Lower lobe of right lung (tissue), 2 donors: ENCODE measurements around the gene DPP10. TPM values are rescaled to one million over a fixed set of nuclear protein-coding genes. Genes with fewer than 3 reads are reported as not detected.

Source experiments
- ATAC-seq, 2 donors: fragments of 200-7000 bp; cut with Tn5 transposase; one replicate each; pipeline ENCODE4 v1.9.1; 2020 to 2022; ENCODE audit warnings: mild to moderate bottlenecking in 2 of 2, moderate library complexity in 2 of 2
- DNase-seq: peaks from one replicate; pipeline ENCODE4 v3.0.0-alpha.2; 2020
- H3K27ac ChIP-seq: fragments of 200-600 bp; one replicate; pipeline ENCODE4 v1.8.0; 2022
- H3K27me3 ChIP-seq: fragments of 200-600 bp; one replicate; pipeline ENCODE4 v1.8.0; 2022; ENCODE audit warnings: low read depth
- H3K36me3 ChIP-seq: fragments of 200-600 bp; one replicate; pipeline ENCODE4 v1.8.0; 2022; ENCODE audit warnings: mild to moderate bottlenecking
- H3K4me1 ChIP-seq: fragments of 200-600 bp; one replicate; pipeline ENCODE4 v1.8.0; 2022
- H3K4me3 ChIP-seq: fragments of 200-600 bp; one replicate; pipeline ENCODE4 v1.8.0; 2022; ENCODE audit warnings: mild to moderate bottlenecking
- H3K9me3 ChIP-seq: fragments of 200-600 bp; one replicate; pipeline ENCODE4 v1.8.0; 2022
- CTCF ChIP-seq: fragments of 200-600 bp; IDR thresholded peaks from one replicate; pipeline ENCODE4 v1.8.0; 2022; ENCODE audit warnings: antibody characterized with exemption, mild to moderate bottlenecking
- intact Hi-C: fragments of 100-400 bp; cut with DNase I; formaldehyde crosslinking; loops from one replicate; pipeline ENCODE4 v1.11.0; 2022
- total RNA-seq: library from RNA; stranded (reverse); fragmentation: NEBNext Ultra II Directional; extraction: Animal tissue kit (Norgen Biotek cat#: 25700); gene quantifications from one replicate; pipeline ENCODE4 v1.2.1, GENCODE V29; 2021
- donor health status: DM: no; HTN: yes; CAD: no; lungs with severe emphysema.

Gene DPP10
- total RNA-seq, 1 donor from 2014 or later: 0.80 TPM

- no peak overlapping the region for H3K4me3 ChIP-seq
- ATAC-seq (no peak), DNase-seq (no peak)
- intact Hi-C loops: no loop called here
- no peak overlapping the region for H3K27ac ChIP-seq
- H3K4me1 ChIP-seq: no peaks in the 10 kb centered on the region
- no peak for TF ChIP-seq CTCF
- no peaks in the 10 kb centered on the region for H3K36me3 ChIP-seq
- no peaks in the 10 kb centered on the region for H3K27me3 ChIP-seq
- H3K9me3 ChIP-seq: no peaks in the 10 kb centered on the region
Observed at GRCh38 chr2:115572746-115573145, 1130.3 kb downstream of the DPP10 start.

DNA sequence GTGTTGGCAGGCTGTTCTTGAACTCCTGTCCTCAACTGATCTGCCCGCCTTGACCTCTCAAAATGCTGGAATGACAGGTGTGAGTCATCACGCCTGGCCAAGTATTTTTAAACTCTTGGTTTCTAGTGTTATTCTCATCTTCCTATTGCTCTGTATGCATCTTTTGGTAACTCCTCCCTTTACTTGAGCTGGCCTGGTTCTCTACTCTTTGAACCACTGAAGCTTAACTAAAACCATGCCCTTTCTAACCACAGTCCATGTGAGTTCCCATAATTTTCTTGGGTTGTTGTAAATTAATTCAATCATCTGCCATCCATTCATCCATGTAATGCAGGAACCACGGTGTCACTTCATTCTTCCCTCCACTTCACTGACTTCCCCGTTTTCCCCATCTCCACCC, 1131.3 kb downstream of the DPP10 start:
- intact Hi-C loops: no loop called here
- Histone ChIP-seq H3K27me3 (no peaks in the 10 kb centered on the region), H3K9me3 (no peaks in the 10 kb centered on the region), H3K36me3 (no peaks in the 10 kb centered on the region), H3K4me1 (no peaks in the 10 kb centered on the region), H3K4me3 (no peak overlapping the region), H3K27ac (no peak overlapping the region)
- ATAC-seq (no peak), DNase-seq (no peak)
- TF ChIP-seq CTCF: no peak

DNA sequence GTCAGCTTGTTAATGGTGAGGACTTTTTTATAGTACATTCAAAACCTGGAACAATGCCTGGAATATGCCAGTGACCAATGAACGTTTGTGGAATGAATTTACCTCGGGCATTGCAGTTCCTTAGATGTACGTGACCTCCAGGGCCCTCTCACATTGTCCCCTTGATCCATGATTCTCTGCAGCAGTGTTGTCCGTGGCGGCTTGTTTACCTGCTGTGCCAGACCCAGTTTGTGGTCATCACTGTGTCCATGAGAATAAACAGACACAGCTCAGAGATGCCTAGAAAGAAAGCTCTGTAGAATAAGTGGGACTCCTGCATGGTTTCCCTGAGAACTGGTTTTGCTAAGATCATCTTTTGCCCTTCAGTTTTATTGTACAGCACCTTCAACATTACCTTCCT, 1132.2 kb downstream of the DPP10 start:
- no peaks in the 10 kb centered on the region for H3K9me3 ChIP-seq
- H3K4me3 ChIP-seq: no peak overlapping the region
- no peaks in the 10 kb centered on the region for H3K36me3 ChIP-seq
- no peaks in the 10 kb centered on the region for H3K4me1 ChIP-seq
- H3K27me3 ChIP-seq: no peaks in the 10 kb centered on the region
- DNase-seq (no peak), ATAC-seq (no peak)
- no peak overlapping the region for H3K27ac ChIP-seq
- intact Hi-C loops: no loop called here
- no peak for TF ChIP-seq CTCF

DNA sequence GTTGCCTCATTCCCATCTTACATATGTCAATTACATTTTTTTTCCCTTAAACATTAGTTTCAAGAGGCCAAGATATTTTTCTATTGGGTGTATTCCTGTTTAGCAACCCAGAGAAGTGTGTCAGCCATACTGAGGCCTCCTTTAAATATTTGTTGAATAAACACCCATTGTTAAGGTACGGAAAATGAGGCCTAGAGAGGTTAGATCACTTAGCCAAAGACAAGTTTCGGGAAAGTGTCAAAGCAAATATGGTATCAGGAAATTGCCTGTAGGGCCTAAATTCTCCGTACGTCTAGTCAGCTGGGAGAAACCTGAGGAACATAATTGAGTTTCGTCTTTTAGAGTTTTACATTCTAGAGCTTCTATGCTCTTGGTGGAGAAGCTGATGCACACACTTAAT, 1138.3 kb downstream of the DPP10 start:
- TF ChIP-seq CTCF: no peak
- DNase-seq: no peak
- no peaks in the 10 kb centered on the region for H3K4me1 ChIP-seq
- no peak overlapping the region for H3K4me3 ChIP-seq
- no peak overlapping the region for H3K27ac ChIP-seq
- intact Hi-C loops: no loop called here
- ATAC-seq: no peak
- H3K27me3 ChIP-seq: no peaks in the 10 kb centered on the region
- H3K9me3 ChIP-seq: no peaks in the 10 kb centered on the region
- H3K36me3 ChIP-seq: no peaks in the 10 kb centered on the region

GRCh38 chr2:115584507-115584906, 1142.1 kb downstream of the DPP10 start:
- no peak for TF ChIP-seq CTCF
- Histone ChIP-seq H3K27ac (no peak overlapping the region), H3K36me3 (no peaks in the 10 kb centered on the region), H3K27me3 (no peaks in the 10 kb centered on the region), H3K4me1 (no peaks in the 10 kb centered on the region), H3K4me3 (no peak overlapping the region), H3K9me3 (no peaks in the 10 kb centered on the region)
- intact Hi-C loops: no loop called here
- ATAC-seq (no peak), DNase-seq (no peak)
